H1 (cell line): ENCODE data around the gene COL5A1. TPM values are rescaled to one million over a fixed set of nuclear protein-coding genes. Genes with fewer than 3 reads are reported as not detected.

Experiments used
- FOSL1 ChIP-seq: IDR thresholded peaks from 2 replicates; pipeline ENCODE4 v1.6.1; 2011; ENCODE audit warnings: mild to moderate bottlenecking, low read depth, low read length, moderate library complexity; ENCODE audit not compliant: insufficient read depth
- KDM4A ChIP-seq: IDR thresholded peaks from one replicate; pipeline ENCODE4 v1.7.1; 2012; ENCODE audit warnings: low read depth, mild to moderate bottlenecking, moderate library complexity, low read length, inconsistent platforms; ENCODE audit not compliant: severe bottlenecking
- POU5F1 ChIP-seq: IDR thresholded peaks from 2 replicates; pipeline ENCODE4 v1.6.1; 2011; ENCODE audit warnings: low read depth, mild to moderate bottlenecking, low read length, moderate library complexity
- TCF12 ChIP-seq: IDR thresholded peaks from 2 replicates; pipeline ENCODE4 v1.6.1; 2011; ENCODE audit warnings: low read depth, mild to moderate bottlenecking, low read length
- polyA plus RNA-seq, 7 experiments: library from polyadenylated mRNA; depleted of rRNA in 3 of 7; stranded (reverse) in 5 of 7; unstranded in 2 of 7; fragments of >200 nt in 5 of 7; fragments of 200-250 nt in 2 of 7; gene quantifications; 1 replicate in 5 of 7; 2 replicates in 1 of 7; 4 replicates in 1 of 7; pipeline versions ENCODE4 v1.2.1 to v1.2.3, GENCODE V29; 2011 to 2013; ENCODE audit warnings: missing spikeins in 2 of 7, mixed read lengths in 2 of 7
- total RNA-seq: library from RNA; stranded (reverse); fragmentation: NEBNext Ultra II Directional; extraction: Animal tissue kit (Norgen Biotek cat#: 25700); gene quantifications from 2 replicates; pipeline ENCODE4 v1.2.1, GENCODE V29; 2021

The COL5A1 gene
- total and polyA plus RNA-seq, 2 of the 8 experiments (the other 6 are each of a cell fraction or from before 2014, with no cell fraction given) = 3.8 to 12.0 TPM

DNA sequence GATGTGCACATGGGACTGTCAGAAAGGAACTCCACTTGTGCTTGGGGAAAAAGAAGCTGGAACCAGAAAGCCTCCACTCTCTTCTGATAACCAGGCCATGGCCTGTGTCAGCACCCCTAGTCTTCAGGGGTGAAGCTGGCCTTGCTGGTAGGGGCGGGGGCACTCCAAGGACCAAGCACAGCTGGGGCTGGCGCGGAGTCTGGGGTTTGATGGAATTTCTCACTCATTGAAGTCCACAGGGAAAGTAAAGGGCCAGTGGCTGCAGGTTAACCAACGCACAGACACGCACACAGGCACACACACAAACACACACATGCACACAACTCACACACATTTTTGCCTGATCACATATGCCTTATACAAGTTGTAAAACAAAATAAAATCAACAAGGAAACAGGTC lies 1.6 kb upstream of the COL5A1 start (continued):
- TF ChIP-seq KDM4A (no peak), TCF12 (no peak), POU5F1 (no peak), FOSL1 (no peak)
- TF ChIP-seq, all 59 proteins: peak for 0
